ENCODE results near the gene IGFLR1. TPM values are rescaled to one million over a fixed set of nuclear protein-coding genes. Genes with fewer than 3 reads are reported as not detected.
"Not testable (repeated sequence)": the region's sequence is repeated elsewhere in the genome, so short reads cannot be mapped to it uniquely, and the experiment has no call there.

The IGFLR1 gene
- total RNA-seq, 1 donor from 2014 or later = 2.4 TPM

- FAIRE-seq = no peak
- DNase-seq (ENCODE audit: low read depth) = no peak
- no peaks in the 10 kb centered on the region for H3K9me3 ChIP-seq (ENCODE audit: insufficient read depth, low read depth, low read length)
- Mint-ChIP-seq H3K4me1 (ENCODE audit: low read depth, unreplicated experiment) (no peaks in the 10 kb centered on the region), H3K9me3 (ENCODE audit: unreplicated experiment) (no peaks in the 10 kb centered on the region), H3K27ac (ENCODE audit: unreplicated experiment) (no peak overlapping the region), H3K27me3 (ENCODE audit: low read depth, unreplicated experiment) (no peaks in the 10 kb centered on the region), H3K36me3 (ENCODE audit: low read depth, unreplicated experiment) (peaks cover 14% of the 10 kb centered on the region), H3K4me3 (ENCODE audit: unreplicated experiment) (no peak overlapping the region)
- no peaks in the 10 kb centered on the region for H3K4me1 ChIP-seq (ENCODE audit: insufficient read depth, low read length)
- H3K36me3 ChIP-seq (ENCODE audit: insufficient read depth, low read length) = peaks cover 39% of the 10 kb centered on the region
- H3K79me2 ChIP-seq (ENCODE audit: insufficient read depth, low read length) = peaks cover 18% of the 10 kb centered on the region
- no peak overlapping the region for H3K4me3 ChIP-seq (ENCODE audit: insufficient read depth, low read depth, low read length)
- H3K27me3 ChIP-seq (ENCODE audit: insufficient read depth, low read length) = no peaks in the 10 kb centered on the region
- TF ChIP-seq CTCF (IDR thresholded peaks at IDR 0.05; ENCODE audit: insufficient read depth, low read depth, low read length) (no peak), EZH2 (IDR thresholded peaks at IDR 0.05; ENCODE audit: insufficient read depth, low read length) (no peak)
- no peak overlapping the region for H3K27ac ChIP-seq (ENCODE audit: low read depth, low read length)
- peaks cover 64% of the 10 kb centered on the region for H4K20me1 ChIP-seq (ENCODE audit: insufficient read depth, low read length)
- H3K9ac ChIP-seq (ENCODE audit: low read length) = no peak overlapping the region
- H2AFZ ChIP-seq (ENCODE audit: low read depth, low read length) = no peak overlapping the region
- no peak overlapping the region for H3K4me2 ChIP-seq (ENCODE audit: low read length)
Observed at GRCh38 chr19:35725216-35725861, 16.9 kb downstream of the IGFLR1 start.

GRCh38 chr19:35724560-35724959 lies 17.7 kb downstream of the IGFLR1 start:
- Histone ChIP-seq H4K20me1 (ENCODE audit: insufficient read depth, low read length) (peaks cover 72% of the 10 kb centered on the region), H3K79me2 (ENCODE audit: insufficient read depth, low read length) (peaks cover 26% of the 10 kb centered on the region), H3K4me3 (ENCODE audit: insufficient read depth, low read depth, low read length) (no peak overlapping the region), H3K4me1 (ENCODE audit: insufficient read depth, low read length) (no peaks in the 10 kb centered on the region), H3K4me2 (ENCODE audit: low read length) (no peak overlapping the region), H3K27me3 (ENCODE audit: insufficient read depth, low read length) (no peaks in the 10 kb centered on the region), H3K9ac (ENCODE audit: low read length) (no peak overlapping the region), H2AFZ (ENCODE audit: low read depth, low read length) (no peak overlapping the region), H3K9me3 (ENCODE audit: insufficient read depth, low read depth, low read length) (no peaks in the 10 kb centered on the region), H3K27ac (ENCODE audit: low read depth, low read length) (no peak overlapping the region), H3K36me3 (ENCODE audit: insufficient read depth, low read length) (peaks cover 34% of the 10 kb centered on the region)
- no peak overlapping the region for H3K27ac Mint-ChIP-seq (ENCODE audit: unreplicated experiment)
- peaks cover 13% of the 10 kb centered on the region for H3K36me3 Mint-ChIP-seq (ENCODE audit: low read depth, unreplicated experiment)
- no peak for TF ChIP-seq CTCF (IDR thresholded peaks at IDR 0.05; ENCODE audit: insufficient read depth, low read depth, low read length)
- TF ChIP-seq EZH2 (IDR thresholded peaks at IDR 0.05; ENCODE audit: insufficient read depth, low read length) = no peak
- DNase-seq (ENCODE audit: low read depth) = no peak
- H3K9me3 Mint-ChIP-seq (ENCODE audit: unreplicated experiment) = no peaks in the 10 kb centered on the region
- no peaks in the 10 kb centered on the region for H3K27me3 Mint-ChIP-seq (ENCODE audit: low read depth, unreplicated experiment)
- H3K4me3 Mint-ChIP-seq (ENCODE audit: unreplicated experiment) = no peak overlapping the region
- no peak for FAIRE-seq
- peaks cover under 1% of the 10 kb centered on the region for H3K4me1 Mint-ChIP-seq (ENCODE audit: low read depth, unreplicated experiment)

GRCh38 chr19:35724132-35724531 lies 18.1 kb downstream of the IGFLR1 start:
- peaks cover 31% of the 10 kb centered on the region for H3K79me2 ChIP-seq (ENCODE audit: insufficient read depth, low read length)
- not testable (repeated sequence) for H3K27me3 Mint-ChIP-seq (ENCODE audit: low read depth, unreplicated experiment); H2AFZ ChIP-seq (ENCODE audit: low read depth, low read length); DNase-seq (ENCODE audit: low read depth); H3K4me3 ChIP-seq (ENCODE audit: insufficient read depth, low read depth, low read length); FAIRE-seq; H3K9me3 Mint-ChIP-seq (ENCODE audit: unreplicated experiment); H3K27me3 ChIP-seq (ENCODE audit: insufficient read depth, low read length); H3K4me1 ChIP-seq (ENCODE audit: insufficient read depth, low read length); H3K9me3 ChIP-seq (ENCODE audit: insufficient read depth, low read depth, low read length); H3K27ac ChIP-seq (ENCODE audit: low read depth, low read length); H3K4me1 Mint-ChIP-seq (ENCODE audit: low read depth, unreplicated experiment); H3K27ac Mint-ChIP-seq (ENCODE audit: unreplicated experiment); H3K9ac ChIP-seq (ENCODE audit: low read length); H3K36me3 Mint-ChIP-seq (ENCODE audit: low read depth, unreplicated experiment); H3K4me2 ChIP-seq (ENCODE audit: low read length); H3K4me3 Mint-ChIP-seq (ENCODE audit: unreplicated experiment)
- H3K36me3 ChIP-seq (ENCODE audit: insufficient read depth, low read length) = peaks cover 33% of the 10 kb centered on the region
- peaks cover 75% of the 10 kb centered on the region for H4K20me1 ChIP-seq (ENCODE audit: insufficient read depth, low read length)

Data from astrocyte (in vitro differentiated cells and primary cell).